Activated naive CD8-positive, alpha-beta T cell treated with anti-CD3 and anti-CD28 coated beads, Interleukin-2, amount 50 U/mL, for 24 hours (primary cell): ENCODE results near the gene SPATA1.
"Not testable (repeated sequence)": the region's sequence is repeated elsewhere in the genome, so short reads cannot be mapped to it uniquely, and the experiment has no call there.

Experiments used
- ATAC-seq: fragments of 150-1000 bp; cut with Tn5 transposase; one replicate; pipeline ENCODE4 v1.10.0; 2021
- DNase-seq: peaks from one replicate; pipeline ENCODE4 v3.0.0; 2021
- H3K27ac Mint-ChIP-seq: one replicate; pipeline ENCODE4 v1.8.0; 2021; ENCODE audit warnings: mild to moderate bottlenecking, mixed read lengths
- H3K27me3 Mint-ChIP-seq: one replicate; pipeline ENCODE4 v1.8.0; 2021; ENCODE audit warnings: mixed read lengths
- H3K36me3 Mint-ChIP-seq: one replicate; pipeline ENCODE4 v1.8.0; 2021; ENCODE audit warnings: low read depth, mixed read lengths
- H3K4me1 Mint-ChIP-seq: one replicate; pipeline ENCODE4 v1.8.0; 2021; ENCODE audit warnings: mixed read lengths
- H3K4me3 Mint-ChIP-seq: one replicate; pipeline ENCODE4 v1.8.0; 2021; ENCODE audit warnings: mild to moderate bottlenecking, moderate library complexity, mixed read lengths
- H3K9me3 Mint-ChIP-seq: one replicate; pipeline ENCODE4 v1.8.0; 2021; ENCODE audit warnings: mixed read lengths

Gene SPATA1

DNA sequence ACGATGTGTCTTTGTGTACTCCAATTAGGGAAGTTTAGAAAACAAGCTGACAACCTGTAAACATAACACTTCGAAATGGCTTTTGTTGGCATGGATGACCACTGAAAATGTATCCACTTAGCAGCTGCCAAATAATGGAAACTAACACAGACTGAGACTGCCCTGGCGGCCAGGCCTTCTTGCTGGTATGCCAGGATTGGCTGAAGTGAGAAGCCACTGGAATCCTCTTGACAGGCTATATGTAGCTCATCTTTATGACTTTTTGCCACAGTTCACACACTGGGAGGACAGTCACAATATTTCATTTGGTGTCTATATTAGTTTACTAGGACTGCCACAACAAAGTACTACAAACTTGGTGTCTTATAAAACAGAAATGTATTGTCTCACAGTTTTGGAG, 80.9 kb downstream of the SPATA1 start:
- H3K27ac Mint-ChIP-seq: no peak overlapping the region
- no peaks in the 10 kb centered on the region for H3K9me3 Mint-ChIP-seq

DNA sequence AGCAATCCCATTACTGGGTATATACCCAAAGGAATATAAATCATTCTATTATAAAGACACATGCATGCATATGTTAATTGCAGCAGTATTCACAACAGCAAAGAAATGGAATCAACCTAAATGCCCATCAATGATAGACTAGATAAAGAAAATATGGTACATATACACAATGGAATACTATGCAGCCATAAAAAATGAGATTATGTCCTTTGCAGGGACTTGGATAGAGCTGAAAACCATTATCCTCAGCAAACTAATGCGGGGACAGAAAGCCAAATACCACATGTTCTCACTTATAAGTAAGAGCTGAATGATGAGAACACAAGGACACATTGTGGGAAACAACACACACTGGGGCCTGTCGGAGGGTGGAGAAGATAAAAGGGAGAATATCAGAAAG, 88.8 kb downstream of the SPATA1 start:
- H3K4me3 Mint-ChIP-seq, H3K27me3 Mint-ChIP-seq, H3K27ac Mint-ChIP-seq, ATAC-seq, H3K36me3 Mint-ChIP-seq, H3K9me3 Mint-ChIP-seq, DNase-seq: not testable (repeated sequence)
- peaks cover 20% of the 10 kb centered on the region for H3K4me1 Mint-ChIP-seq

More for the DNA sequence above, 80.9 kb downstream of the SPATA1 start:
- no peaks in the 10 kb centered on the region for H3K36me3 Mint-ChIP-seq
- no peak for DNase-seq
- no peak overlapping the region for H3K4me3 Mint-ChIP-seq
- peaks cover 11% of the 10 kb centered on the region for H3K27me3 Mint-ChIP-seq
- no peak for ATAC-seq
- no peaks in the 10 kb centered on the region for H3K4me1 Mint-ChIP-seq

GRCh38 chr1:84597011-84597410, 90.8 kb downstream of the SPATA1 start:
- Mint-ChIP-seq H3K9me3 (peaks cover 3% of the 10 kb centered on the region), H3K36me3 (no peaks in the 10 kb centered on the region), H3K27ac (no peak overlapping the region), H3K4me1 (peaks cover 28% of the 10 kb centered on the region), H3K27me3 (peaks cover 2% of the 10 kb centered on the region), H3K4me3 (no peak overlapping the region)
- DNase-seq: no peak
- no peak for ATAC-seq

- ATAC-seq: no peak
- Mint-ChIP-seq H3K36me3 (no peaks in the 10 kb centered on the region), H3K27ac (no peak overlapping the region), H3K27me3 (no peaks in the 10 kb centered on the region), H3K4me1 (peaks cover 28% of the 10 kb centered on the region), H3K9me3 (peaks cover 3% of the 10 kb centered on the region), H3K4me3 (no peak overlapping the region)
- no peak for DNase-seq
Measured at GRCh38 chr1:84598418-84598817, 92.2 kb downstream of the SPATA1 start.

DNA sequence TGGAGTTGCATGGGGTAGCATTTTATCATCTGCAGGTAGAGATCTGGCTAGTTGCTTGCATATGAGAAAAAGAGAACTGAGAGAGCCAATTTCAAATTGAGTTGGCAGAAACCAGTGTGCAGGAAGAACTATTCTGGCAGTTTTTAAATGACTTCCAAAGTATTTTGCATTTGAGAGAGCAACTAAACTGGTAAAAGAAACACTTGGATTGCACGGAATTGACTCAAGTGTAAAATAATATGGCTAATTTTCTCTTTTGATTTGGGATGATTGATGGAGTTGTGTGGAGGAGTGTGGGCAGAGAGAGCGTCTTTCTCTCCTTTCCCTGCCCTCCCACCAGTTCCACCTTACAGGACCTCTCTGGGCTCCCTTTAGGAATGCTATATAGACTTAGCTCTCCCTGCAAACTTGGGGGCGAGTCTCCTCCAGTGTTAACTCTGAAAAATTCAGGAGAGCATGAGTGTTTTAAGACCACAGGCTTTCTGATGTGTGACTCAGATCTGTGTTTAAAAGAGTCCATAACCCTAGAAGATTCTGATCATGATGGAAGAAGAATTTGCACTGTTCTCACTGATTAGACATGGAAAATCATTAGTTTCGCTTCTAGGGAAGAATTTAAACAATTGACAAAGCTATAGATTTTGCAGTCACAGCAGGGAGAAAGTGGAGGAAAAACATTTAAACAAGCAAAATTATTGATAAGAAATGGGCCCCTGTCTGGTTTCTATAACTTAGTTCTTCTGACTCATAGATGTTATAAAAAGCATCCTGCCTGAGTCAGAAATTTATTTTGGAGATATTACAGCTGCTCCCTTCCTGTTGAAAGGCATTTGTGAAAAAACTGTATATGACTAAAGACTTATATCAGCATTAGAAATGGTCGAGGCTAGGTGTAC, 92.9 kb downstream of the SPATA1 start:
- Mint-ChIP-seq H3K36me3 (peaks cover 1% of the 10 kb centered on the region), H3K4me1 (peaks cover 28% of the 10 kb centered on the region), H3K9me3 (peaks cover 4% of the 10 kb centered on the region), H3K27me3 (no peaks in the 10 kb centered on the region), H3K4me3 (peak overlapping the region; percentile 28), H3K27ac (peak overlapping the region; percentile 77)
- DNase-seq (no peak), ATAC-seq (peak; percentile 88)

GRCh38 chr1:84600796-84601195, 94.6 kb downstream of the SPATA1 start:
- no peaks in the 10 kb centered on the region for H3K27me3 Mint-ChIP-seq
- peaks cover 28% of the 10 kb centered on the region for H3K4me1 Mint-ChIP-seq
- no peak overlapping the region for H3K4me3 Mint-ChIP-seq
- H3K9me3 Mint-ChIP-seq: peaks cover 18% of the 10 kb centered on the region
- ATAC-seq (no peak), DNase-seq (no peak)
- H3K27ac Mint-ChIP-seq: peak overlapping the region; percentile 77
- H3K36me3 Mint-ChIP-seq: peaks cover 14% of the 10 kb centered on the region

DNA sequence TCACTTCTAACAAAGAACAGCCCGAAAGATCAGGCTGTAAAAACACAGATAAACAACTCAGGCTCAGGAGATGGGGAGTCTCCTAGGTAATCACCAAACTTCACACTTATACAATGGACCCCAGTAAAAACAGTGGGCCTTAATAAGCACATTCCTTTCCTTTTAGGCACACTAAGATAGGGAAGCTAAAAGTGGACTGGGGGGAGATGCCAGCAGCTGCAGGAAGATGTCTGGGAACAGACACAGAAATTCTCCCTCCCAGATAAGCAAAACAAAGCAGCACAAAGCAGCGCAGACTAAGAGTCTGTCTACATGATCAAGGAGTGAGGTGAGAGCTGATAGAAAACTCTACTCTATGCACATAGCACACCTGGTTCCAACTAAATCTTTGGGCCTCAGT, 97.0 kb downstream of the SPATA1 start:
- DNase-seq (no peak), ATAC-seq (no peak)
- Mint-ChIP-seq H3K27ac (no peak overlapping the region), H3K27me3 (no peaks in the 10 kb centered on the region), H3K4me3 (no peak overlapping the region), H3K36me3 (peaks cover 18% of the 10 kb centered on the region), H3K9me3 (peaks cover 27% of the 10 kb centered on the region), H3K4me1 (peaks cover 25% of the 10 kb centered on the region)

DNA sequence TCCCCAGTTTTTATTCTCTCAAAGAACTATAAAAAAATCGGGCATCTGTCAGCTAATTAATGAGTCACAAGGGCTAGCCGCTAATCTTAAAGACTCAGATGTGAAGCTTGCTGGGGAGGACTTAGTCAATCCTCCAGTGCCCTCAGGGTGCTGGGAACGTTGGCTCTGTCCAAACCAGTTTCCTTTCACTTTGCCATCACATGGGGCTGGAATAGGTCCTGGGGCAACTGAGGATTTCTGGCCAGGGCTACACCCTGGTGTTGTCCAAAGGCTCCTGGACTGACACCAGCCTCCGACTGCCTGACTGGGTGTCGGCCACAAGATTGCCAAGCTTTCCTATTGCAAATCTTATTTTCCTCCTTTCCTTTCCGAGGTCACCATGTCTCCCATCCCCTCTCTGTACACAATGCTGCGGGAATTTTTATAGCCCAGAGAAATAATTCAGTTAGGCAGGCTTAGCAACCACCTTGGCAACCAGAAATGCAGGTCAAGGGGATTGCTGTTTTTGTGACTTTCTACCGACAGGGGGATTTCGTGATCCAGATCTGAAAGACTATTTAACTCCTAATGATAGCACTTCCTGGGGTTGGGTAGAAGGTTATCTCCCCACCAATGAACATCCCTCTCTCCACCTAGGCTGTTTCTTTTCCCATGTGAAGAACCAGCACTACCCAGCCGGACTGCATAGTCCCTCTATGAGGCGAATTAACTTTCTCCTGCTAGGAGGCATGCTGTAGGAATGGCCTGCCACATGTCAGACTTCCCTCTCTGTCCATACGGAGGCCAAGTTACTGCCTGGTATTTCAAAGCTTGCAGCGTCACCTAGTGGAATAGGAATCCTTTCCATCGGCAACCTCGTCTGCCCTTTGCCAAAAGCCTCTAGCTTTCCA, 98.0 kb downstream of the SPATA1 start:
- Mint-ChIP-seq H3K4me3 (no peak overlapping the region), H3K27ac (no peak overlapping the region), H3K27me3 (no peaks in the 10 kb centered on the region), H3K9me3 (peaks cover 27% of the 10 kb centered on the region), H3K4me1 (peaks cover 16% of the 10 kb centered on the region), H3K36me3 (peaks cover 18% of the 10 kb centered on the region)
- no peak for ATAC-seq
- DNase-seq: no peak

DNA sequence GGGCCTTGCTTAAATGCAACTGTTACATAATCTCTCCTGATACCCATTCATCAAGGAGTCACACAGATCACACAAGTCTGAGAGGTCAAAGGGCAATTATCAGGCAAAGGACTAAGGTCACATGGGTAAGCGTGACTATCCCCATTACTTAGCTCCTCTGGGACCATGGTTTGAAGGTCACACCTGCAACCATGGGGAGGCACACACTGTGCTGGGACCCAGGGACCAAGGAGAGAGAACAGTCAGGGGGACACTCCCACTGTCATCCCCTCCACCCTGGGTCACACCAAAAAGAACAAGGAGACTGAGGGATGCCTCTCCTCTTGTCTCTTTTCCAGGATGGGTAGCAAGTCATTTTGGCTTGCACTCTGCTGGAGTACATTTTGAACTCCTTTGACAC, 99.0 kb downstream of the SPATA1 start:
- Mint-ChIP-seq H3K4me1 (peaks cover 6% of the 10 kb centered on the region), H3K4me3 (no peak overlapping the region), H3K27me3 (no peaks in the 10 kb centered on the region), H3K27ac (no peak overlapping the region), H3K36me3 (peaks cover 18% of the 10 kb centered on the region), H3K9me3 (peaks cover 25% of the 10 kb centered on the region)
- ATAC-seq (no peak), DNase-seq (no peak)

GRCh38 chr1:84606977-84607376, 100.8 kb downstream of the SPATA1 start:
- Mint-ChIP-seq H3K9me3 (peaks cover 32% of the 10 kb centered on the region), H3K4me1 (peaks cover 11% of the 10 kb centered on the region)

DNA sequence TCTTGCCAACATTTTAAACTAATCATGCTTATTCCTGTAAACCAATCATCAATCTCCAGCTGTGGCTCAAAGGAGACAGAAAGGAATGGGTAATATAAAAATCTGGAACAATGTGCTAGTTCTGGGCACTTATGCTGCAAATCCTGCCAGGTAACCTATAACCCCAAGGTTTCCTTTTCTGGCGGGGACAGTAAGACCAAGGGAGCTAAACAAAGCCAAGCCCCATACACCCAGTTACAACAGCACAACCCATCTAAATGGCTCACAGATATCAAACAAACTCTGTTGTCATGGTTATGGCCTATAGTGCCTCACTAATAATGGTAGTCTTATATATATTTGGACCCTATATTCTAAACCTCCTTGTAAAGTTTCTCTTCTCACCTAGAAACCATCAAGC, 104.9 kb downstream of the SPATA1 start:
- Mint-ChIP-seq H3K4me3 (no peak overlapping the region), H3K27ac (no peak overlapping the region), H3K9me3 (peaks cover 27% of the 10 kb centered on the region), H3K36me3 (peaks cover 8% of the 10 kb centered on the region), H3K4me1 (peaks cover 13% of the 10 kb centered on the region), H3K27me3 (no peaks in the 10 kb centered on the region)
- no peak for DNase-seq
- no peak for ATAC-seq

More at GRCh38 chr1:84606977-84607376, 100.8 kb downstream of the SPATA1 start:
- no peak for DNase-seq
- Mint-ChIP-seq H3K27me3 (no peaks in the 10 kb centered on the region), H3K36me3 (peaks cover 18% of the 10 kb centered on the region), H3K27ac (no peak overlapping the region), H3K4me3 (no peak overlapping the region)
- no peak for ATAC-seq

- Mint-ChIP-seq H3K4me3 (no peak overlapping the region), H3K9me3 (peaks cover 21% of the 10 kb centered on the region), H3K27me3 (no peaks in the 10 kb centered on the region), H3K36me3 (peaks cover 5% of the 10 kb centered on the region), H3K4me1 (peaks cover 13% of the 10 kb centered on the region), H3K27ac (no peak overlapping the region)
- no peak for DNase-seq
- peak; percentile 20 for ATAC-seq
Measured at GRCh38 chr1:84611796-84612195, 105.6 kb downstream of the SPATA1 start.

- Mint-ChIP-seq H3K4me1 (peaks cover 13% of the 10 kb centered on the region), H3K4me3 (no peak overlapping the region), H3K27me3 (no peaks in the 10 kb centered on the region), H3K9me3 (peaks cover 20% of the 10 kb centered on the region), H3K27ac (no peak overlapping the region), H3K36me3 (peaks cover 5% of the 10 kb centered on the region)
- DNase-seq: no peak
- ATAC-seq: no peak
Measured at GRCh38 chr1:84613026-84613425, 106.8 kb downstream of the SPATA1 start.

DNA sequence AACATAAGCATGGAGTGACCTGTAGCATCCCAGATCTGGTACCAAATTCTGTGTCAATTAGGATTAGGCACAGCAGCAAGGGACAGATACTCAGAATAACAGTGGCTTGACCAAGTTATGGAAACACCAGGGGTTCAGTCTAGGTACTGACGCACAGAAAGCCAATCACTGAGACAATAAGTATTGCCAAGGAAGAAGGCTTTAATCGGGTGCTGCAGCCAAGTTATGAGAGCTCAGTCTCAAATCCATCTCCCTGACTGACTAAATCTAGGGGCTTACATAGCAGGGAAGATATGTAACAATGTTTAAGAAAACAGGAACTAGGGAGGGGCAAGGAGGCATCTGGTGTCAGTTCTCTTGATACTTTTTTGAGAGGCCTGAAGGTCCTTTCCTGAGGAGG, 107.7 kb downstream of the SPATA1 start:
- H3K4me1 Mint-ChIP-seq: peaks cover 13% of the 10 kb centered on the region
- peaks cover 5% of the 10 kb centered on the region for H3K36me3 Mint-ChIP-seq
- H3K4me3 Mint-ChIP-seq: no peak overlapping the region
- H3K27ac Mint-ChIP-seq: no peak overlapping the region
- no peaks in the 10 kb centered on the region for H3K27me3 Mint-ChIP-seq
- no peak for DNase-seq
- no peak for ATAC-seq
- peaks cover 20% of the 10 kb centered on the region for H3K9me3 Mint-ChIP-seq

- Mint-ChIP-seq H3K27ac (no peak overlapping the region), H3K36me3 (peaks cover 5% of the 10 kb centered on the region), H3K9me3 (peaks cover 15% of the 10 kb centered on the region), H3K4me3 (no peak overlapping the region), H3K4me1 (peaks cover 27% of the 10 kb centered on the region), H3K27me3 (no peaks in the 10 kb centered on the region)
- no peak for DNase-seq
- ATAC-seq: no peak
Measured at GRCh38 chr1:84615790-84616189, 109.6 kb downstream of the SPATA1 start.
